Nephron progenitor cell (in vitro differentiated cells): ENCODE data around the gene PLEKHA6.

Experiments
- DNase-seq: peaks from one replicate; pipeline ENCODE4 v3.0.0; 2021
- H3K27ac Mint-ChIP-seq: 2 replicates; pipeline ENCODE4 v1.8.0; 2021; ENCODE audit warnings: mild to moderate bottlenecking, moderate library complexity, mixed read lengths
- H3K27me3 Mint-ChIP-seq: 2 replicates; pipeline ENCODE4 v1.8.0; 2021; ENCODE audit warnings: mild to moderate bottlenecking, low read depth, mixed read lengths; ENCODE audit not compliant: poor library complexity
- H3K36me3 Mint-ChIP-seq: 2 replicates; pipeline ENCODE4 v1.8.0; 2021; ENCODE audit warnings: low read depth, mixed read lengths
- H3K4me1 Mint-ChIP-seq: 2 replicates; pipeline ENCODE4 v1.8.0; 2021; ENCODE audit warnings: mixed read lengths
- H3K4me3 Mint-ChIP-seq: 2 replicates; pipeline ENCODE4 v1.8.0; 2021; ENCODE audit warnings: mild to moderate bottlenecking, moderate library complexity, mixed read lengths
- H3K9me3 Mint-ChIP-seq: 2 replicates; pipeline ENCODE4 v1.8.0; 2021; ENCODE audit warnings: mild to moderate bottlenecking, moderate library complexity, mixed read lengths
- TF ChIP-seq, protein P1 (sequence below): fragments of 200-600 bp; sonication (generic); IDR thresholded peaks from 2 replicates; pipeline ENCODE4 v1.5.0; 2021; ENCODE audit warnings: antibody characterized with exemption

Gene PLEKHA6

GRCh38 chr1:204177133-204177532 lies 182.6 kb downstream of the PLEKHA6 start:
- no peaks in the 10 kb centered on the region for H3K36me3 Mint-ChIP-seq
- peaks cover 35% of the 10 kb centered on the region for H3K27me3 Mint-ChIP-seq
- H3K9me3 Mint-ChIP-seq, result no peaks in the 10 kb centered on the region
- TF ChIP-seq, protein P1, sequence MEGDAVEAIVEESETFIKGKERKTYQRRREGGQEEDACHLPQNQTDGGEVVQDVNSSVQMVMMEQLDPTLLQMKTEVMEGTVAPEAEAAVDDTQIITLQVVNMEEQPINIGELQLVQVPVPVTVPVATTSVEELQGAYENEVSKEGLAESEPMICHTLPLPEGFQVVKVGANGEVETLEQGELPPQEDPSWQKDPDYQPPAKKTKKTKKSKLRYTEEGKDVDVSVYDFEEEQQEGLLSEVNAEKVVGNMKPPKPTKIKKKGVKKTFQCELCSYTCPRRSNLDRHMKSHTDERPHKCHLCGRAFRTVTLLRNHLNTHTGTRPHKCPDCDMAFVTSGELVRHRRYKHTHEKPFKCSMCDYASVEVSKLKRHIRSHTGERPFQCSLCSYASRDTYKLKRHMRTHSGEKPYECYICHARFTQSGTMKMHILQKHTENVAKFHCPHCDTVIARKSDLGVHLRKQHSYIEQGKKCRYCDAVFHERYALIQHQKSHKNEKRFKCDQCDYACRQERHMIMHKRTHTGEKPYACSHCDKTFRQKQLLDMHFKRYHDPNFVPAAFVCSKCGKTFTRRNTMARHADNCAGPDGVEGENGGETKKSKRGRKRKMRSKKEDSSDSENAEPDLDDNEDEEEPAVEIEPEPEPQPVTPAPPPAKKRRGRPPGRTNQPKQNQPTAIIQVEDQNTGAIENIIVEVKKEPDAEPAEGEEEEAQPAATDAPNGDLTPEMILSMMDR, result no peak
- H3K27ac Mint-ChIP-seq, result no peak overlapping the region
- peaks cover 38% of the 10 kb centered on the region for H3K4me1 Mint-ChIP-seq
- DNase-seq, result no peak
- no peak overlapping the region for H3K4me3 Mint-ChIP-seq

DNA sequence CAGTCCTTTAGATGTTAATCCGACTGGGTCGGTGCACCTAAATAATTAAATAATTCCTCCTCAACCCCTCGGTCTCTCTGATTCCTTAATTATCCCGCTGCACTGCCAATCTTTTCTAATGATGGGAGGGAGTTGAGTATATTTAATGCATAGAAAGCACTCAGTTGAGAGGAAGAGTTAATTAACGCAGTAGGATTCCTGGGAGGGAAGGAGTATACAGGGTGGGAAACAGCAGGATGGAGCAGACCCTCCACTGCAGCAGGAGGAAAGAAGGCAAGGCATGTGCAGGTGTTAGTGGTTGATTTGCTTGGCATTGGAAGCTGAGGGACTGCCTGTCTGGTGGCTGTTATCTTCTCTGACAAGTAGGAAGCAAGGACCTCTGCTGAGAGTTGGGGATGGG lies 183.7 kb downstream of the PLEKHA6 start:
- H3K4me1 Mint-ChIP-seq, result peaks cover 41% of the 10 kb centered on the region
- H3K36me3 Mint-ChIP-seq, result no peaks in the 10 kb centered on the region
- no peak for DNase-seq
- H3K9me3 Mint-ChIP-seq, result peaks cover 5% of the 10 kb centered on the region
- H3K27ac Mint-ChIP-seq, result no peak overlapping the region
- H3K27me3 Mint-ChIP-seq, result peaks cover 42% of the 10 kb centered on the region
- H3K4me3 Mint-ChIP-seq, result no peak overlapping the region
- TF ChIP-seq, protein P1, result no peak

DNA sequence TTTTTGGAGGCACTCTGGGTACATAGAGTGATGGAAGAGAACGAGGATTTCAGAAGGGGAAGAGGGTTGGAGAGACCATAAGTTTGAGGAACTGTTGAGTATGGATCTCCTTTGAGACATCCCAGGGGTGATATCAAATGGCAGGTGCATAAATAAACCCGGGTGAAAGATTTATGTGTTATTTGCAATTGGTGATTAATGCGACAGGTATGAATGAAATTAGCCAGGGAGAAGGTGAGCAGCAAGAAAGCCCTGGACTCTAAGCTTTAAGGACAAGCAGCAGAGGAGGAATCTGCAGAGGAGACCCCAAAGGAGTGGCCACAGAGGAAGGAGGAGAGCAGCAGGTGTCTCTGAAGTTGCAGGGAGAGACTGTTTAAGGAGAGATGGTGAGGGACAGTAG lies 184.8 kb downstream of the PLEKHA6 start:
- Mint-ChIP-seq H3K27me3 (peaks cover 37% of the 10 kb centered on the region), H3K4me1 (peaks cover 30% of the 10 kb centered on the region), H3K4me3 (no peak overlapping the region), H3K36me3 (no peaks in the 10 kb centered on the region), H3K9me3 (peaks cover 16% of the 10 kb centered on the region), H3K27ac (no peak overlapping the region)
- TF ChIP-seq, protein P1, result no peak
- no peak for DNase-seq

GRCh38 chr1:204172404-204173029 lies 187.2 kb downstream of the PLEKHA6 start:
- Mint-ChIP-seq H3K4me3 (no peak overlapping the region), H3K27ac (no peak overlapping the region), H3K4me1 (peaks cover 13% of the 10 kb centered on the region), H3K9me3 (peaks cover 39% of the 10 kb centered on the region), H3K27me3 (peaks cover 40% of the 10 kb centered on the region), H3K36me3 (no peaks in the 10 kb centered on the region)
- TF ChIP-seq, protein P1, result no peak
- DNase-seq, result no peak

GRCh38 chr1:204171751-204172178 lies 188.0 kb downstream of the PLEKHA6 start:
- H3K9me3 Mint-ChIP-seq, result peaks cover 39% of the 10 kb centered on the region

More at GRCh38 chr1:204171751-204172178, 188.0 kb downstream of the PLEKHA6 start:
- Mint-ChIP-seq H3K36me3 (no peaks in the 10 kb centered on the region), H3K27ac (no peak overlapping the region), H3K4me3 (no peak overlapping the region), H3K4me1 (peaks cover 13% of the 10 kb centered on the region), H3K27me3 (peaks cover 43% of the 10 kb centered on the region)
- TF ChIP-seq, protein P1, result no peak
- DNase-seq, result no peak
